NT2/D1 (cell line): ENCODE results near the gene OR52B6.

ENCODE experiments used
- SUZ12 ChIP-seq: IDR thresholded peaks from 2 replicates; pipeline ENCODE4 v1.6.1; 2011; ENCODE audit not compliant: insufficient read length, insufficient read depth; ENCODE audit errors: extremely low read depth
- YY1 ChIP-seq: IDR thresholded peaks from 2 replicates; pipeline ENCODE4 v1.6.1; 2011; ENCODE audit not compliant: insufficient read length, insufficient read depth
- ZNF274 ChIP-seq: IDR thresholded peaks from 2 replicates; pipeline ENCODE4 v1.6.1; 2011; ENCODE audit warnings: mild to moderate bottlenecking, low read depth, low read length

DNA sequence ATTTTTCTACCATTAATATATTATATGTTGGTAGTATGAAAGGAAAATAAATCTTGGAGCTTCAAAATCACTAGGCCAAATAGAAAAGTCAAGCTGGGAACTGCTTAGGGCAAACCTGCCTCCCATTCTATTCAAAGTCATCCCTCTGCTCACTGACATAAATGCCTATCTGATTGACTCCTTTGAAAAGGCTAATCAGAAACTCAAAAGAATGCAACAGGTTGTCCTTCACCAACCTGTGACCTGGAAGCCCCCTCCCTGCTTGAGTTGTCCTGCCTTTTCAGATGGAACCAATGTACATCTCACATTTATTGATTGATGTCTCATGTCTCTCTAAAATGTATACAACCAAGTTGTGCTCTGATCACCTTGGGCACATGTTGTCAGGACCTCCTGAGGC lies 40.9 kb downstream of the OR52B6 start:
- TF ChIP-seq SUZ12: no peak
- no peak for TF ChIP-seq YY1
- no peak for TF ChIP-seq ZNF274
